COR-L47 (cell line): Measurements from ENCODE around the gene ELOVL3.

Experiments
- DNase-seq: peaks from one replicate; lab custom pipeline; 2025; lab: John Stamatoyannopoulos, UW

ELOVL3 gene

GRCh38 chr10:102255404-102255803, 29.3 kb downstream of the ELOVL3 start:
- DNase-seq: no peak

- no peak for DNase-seq
Observed at GRCh38 chr10:102261196-102261595, 35.1 kb downstream of the ELOVL3 start.

- DNase-seq: no peak
Observed at GRCh38 chr10:102261842-102262241, 35.7 kb downstream of the ELOVL3 start.

GRCh38 chr10:102262744-102263370, 36.8 kb downstream of the ELOVL3 start:
- DNase-seq: no peak

DNA sequence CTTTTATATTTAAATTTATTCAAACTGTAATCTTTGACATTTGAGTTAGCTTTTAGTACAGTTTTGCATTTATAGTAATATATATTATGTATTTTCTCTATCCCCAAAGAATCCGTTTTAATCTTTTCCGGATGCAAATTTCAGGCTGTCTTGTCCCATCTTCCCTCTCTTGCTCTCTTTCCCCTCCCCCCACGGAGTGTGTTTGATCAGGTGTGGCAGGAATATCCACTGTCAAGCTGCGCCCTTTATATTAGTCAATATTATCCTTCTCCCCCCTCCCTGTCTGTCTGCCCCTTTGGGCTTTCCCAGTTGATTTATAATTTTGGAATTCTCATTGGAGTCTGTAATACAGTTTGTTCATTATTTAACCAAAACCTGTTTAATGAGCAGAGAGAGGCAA, 38.3 kb downstream of the ELOVL3 start:
- no peak for DNase-seq

DNA sequence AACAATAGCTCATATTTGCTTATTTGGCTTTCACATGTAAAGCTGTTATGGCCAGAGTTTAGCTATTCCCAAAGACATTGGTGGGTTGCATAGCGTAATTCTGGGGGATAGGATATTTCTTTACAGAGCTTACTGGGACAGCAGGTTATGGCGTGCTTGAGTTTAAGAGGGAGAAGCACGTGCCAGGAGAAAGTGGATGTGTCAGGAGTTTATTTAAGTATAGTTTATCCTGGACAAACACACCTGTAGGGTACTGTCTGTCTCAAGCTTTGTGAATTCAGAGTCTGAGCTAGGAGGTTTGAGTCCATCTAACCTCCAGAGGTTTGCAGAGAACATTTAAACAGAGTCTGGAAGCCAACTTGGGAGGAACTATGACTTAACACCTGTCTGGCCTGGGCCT, 40.6 kb downstream of the ELOVL3 start:
- no peak for DNase-seq

DNA sequence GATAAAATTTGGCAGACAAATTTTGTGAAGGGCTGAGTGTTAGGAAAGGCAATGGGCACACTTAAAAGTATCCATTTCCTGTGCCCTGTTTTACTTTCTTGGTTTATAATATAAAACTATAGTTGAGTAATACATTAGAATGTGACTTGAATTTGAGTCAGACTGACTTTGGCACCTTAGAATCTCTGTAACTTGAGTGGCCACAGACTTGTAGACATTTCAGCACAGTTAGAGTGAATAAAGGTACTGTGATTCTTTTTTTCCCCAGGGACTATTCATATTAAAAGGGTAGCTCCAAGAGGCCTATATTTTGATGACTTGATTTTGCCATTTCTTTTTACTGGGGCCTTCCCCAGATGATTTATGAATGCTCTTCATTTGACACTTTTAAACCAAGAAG, 41.6 kb downstream of the ELOVL3 start:
- no peak for DNase-seq

DNA sequence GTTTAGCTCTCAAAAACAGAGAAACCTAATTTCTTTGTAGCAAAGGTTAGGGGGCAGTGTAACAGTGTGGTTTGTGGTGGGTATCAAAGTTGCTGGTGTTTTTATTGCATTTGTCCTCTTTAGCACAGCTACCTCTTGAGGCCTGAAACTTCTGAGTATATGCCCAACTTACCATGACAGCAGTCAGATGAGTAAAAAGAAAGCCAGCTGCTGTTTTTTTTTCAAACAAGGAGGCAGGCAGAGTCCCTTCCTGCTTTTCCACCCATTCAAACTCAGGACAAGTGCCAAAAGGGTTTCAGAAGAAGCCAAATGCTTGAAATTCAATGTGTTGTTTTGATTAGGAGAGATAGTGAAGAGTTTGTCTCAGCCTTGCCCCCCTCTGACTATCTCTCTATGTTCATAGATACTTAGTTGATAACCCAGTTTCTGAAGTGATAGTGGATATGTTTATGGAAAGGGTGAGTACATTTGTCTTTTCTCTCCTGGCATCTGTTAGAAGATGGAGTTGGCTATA, 42.3 kb downstream of the ELOVL3 start:
- no peak for DNase-seq

GRCh38 chr10:102269017-102269416, 42.9 kb downstream of the ELOVL3 start:
- DNase-seq: no peak

- no peak for DNase-seq
Observed at GRCh38 chr10:102274062-102274461, 48.0 kb downstream of the ELOVL3 start.

GRCh38 chr10:102275343-102275742, 49.2 kb downstream of the ELOVL3 start:
- DNase-seq: no peak

DNA sequence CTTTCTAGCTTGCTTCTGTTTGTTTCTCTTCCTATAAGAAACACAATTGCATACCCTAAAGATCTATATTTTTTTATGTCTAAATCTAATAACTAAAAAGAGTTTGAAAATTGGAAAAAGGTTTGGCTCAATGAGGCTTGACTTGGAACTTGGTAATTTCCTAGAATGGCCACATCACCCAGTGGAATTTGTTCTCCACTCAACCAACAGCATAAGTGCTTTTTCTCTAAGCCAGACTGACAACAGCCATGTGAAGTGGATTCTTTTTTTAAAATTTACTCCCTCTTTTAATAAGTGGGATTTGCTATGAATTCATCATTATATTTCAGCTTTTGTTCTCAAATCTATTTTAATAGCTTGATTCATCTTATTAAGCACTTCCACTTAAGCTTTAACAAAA, 53.0 kb downstream of the ELOVL3 start:
- DNase-seq: no peak
